HEK293 (cell line): ENCODE data around the gene CCSER1.

Experiments
- CTCF ChIA-PET: fragments of 350-600 bp; formaldehyde crosslinking; extraction: SDS; loops from one replicate; lab custom pipeline; 2021; ENCODE audit warnings: antibody characterized with exemption; lab: Yijun Ruan, JAX
- POLR2A ChIA-PET: fragments of 300-600 bp; formaldehyde crosslinking; extraction: SDS; loops from one replicate; lab custom pipeline; 2020; ENCODE audit warnings: antibody characterized with exemption, inconsistent platforms; lab: Yijun Ruan, JAX
- H3K27ac ChIP-seq: fragments of 200-500 bp; sonication (Bioruptor generic); 2 replicates; pipeline ENCODE4 v1.5.1; 2014; ENCODE audit warnings: low read depth, low read length, control low read depth, inconsistent platforms; ENCODE audit errors: extremely low read depth
- H3K36me3 ChIP-seq, 2 experiments: fragments of 200-500 bp in 1 of 2; sonication (Bioruptor generic) in 1 of 2; 1 replicate in 1 of 2; 2 replicates in 1 of 2; pipeline ENCODE4 v1.5.1; 2014 to 2017; ENCODE audit warnings: inconsistent platforms in 2 of 2, low read length in 2 of 2; ENCODE audit not compliant: control insufficient read depth in 2 of 2, insufficient read depth in 1 of 2
- H3K4me1 ChIP-seq: fragments of 200-500 bp; sonication (Bioruptor generic); 2 replicates; pipeline ENCODE4 v1.5.1; 2014; ENCODE audit warnings: mild to moderate bottlenecking, low read length, inconsistent platforms; ENCODE audit not compliant: control insufficient read depth, insufficient read depth
- H3K4me3 ChIP-seq: 2 replicates; pipeline ENCODE4 v1.5.1; 2011; ENCODE audit warnings: low read depth, mild to moderate bottlenecking, control low read depth, low read length, moderate library complexity
- H3K9me3 ChIP-seq: fragments of 200-500 bp; sonication (Bioruptor generic); 2 replicates; pipeline ENCODE4 v1.5.1; 2014; ENCODE audit warnings: low read depth, low read length, inconsistent platforms; ENCODE audit not compliant: control insufficient read depth, insufficient read depth
- BCL11A ChIP-seq: fragments of 450-650 bp; formaldehyde crosslinking; IDR thresholded peaks from 2 replicates; pipeline ENCODE4 v1.5.1; 2016; ENCODE audit warnings: low read depth, missing biosample characterization, missing genetic modification characterization
- FEZF1 ChIP-seq: fragments of 450-650 bp; formaldehyde crosslinking; IDR thresholded peaks from 2 replicates; pipeline ENCODE4 v1.5.1; 2016; ENCODE audit warnings: missing biosample characterization, missing genetic modification characterization
- GLI4 ChIP-seq: fragments of 450-650 bp; formaldehyde crosslinking; IDR thresholded peaks from 2 replicates; pipeline ENCODE4 v1.5.1; 2016; ENCODE audit warnings: missing biosample characterization, missing genetic modification characterization
- GLIS1 ChIP-seq: fragments of 450-650 bp; formaldehyde crosslinking; IDR thresholded peaks from 2 replicates; pipeline ENCODE4 v1.5.1; 2016; ENCODE audit warnings: missing biosample characterization, missing genetic modification characterization
- INSM2 ChIP-seq: fragments of 450-650 bp; formaldehyde crosslinking; IDR thresholded peaks from 2 replicates; pipeline ENCODE4 v1.5.1; 2016; ENCODE audit warnings: missing biosample characterization, missing genetic modification characterization
- KLF9 ChIP-seq: fragments of 450-650 bp; formaldehyde crosslinking; IDR thresholded peaks from 2 replicates; pipeline ENCODE4 v1.5.1; 2016; ENCODE audit warnings: missing biosample characterization, missing genetic modification characterization, low read depth
- MZF1 ChIP-seq: fragments of 450-650 bp; formaldehyde crosslinking; IDR thresholded peaks from 2 replicates; pipeline ENCODE4 v1.5.1; 2017; ENCODE audit warnings: missing biosample characterization, missing genetic modification characterization, borderline replicate concordance
- PATZ1 ChIP-seq: fragments of 450-650 bp; formaldehyde crosslinking; IDR thresholded peaks from 2 replicates; pipeline ENCODE4 v1.5.1; 2016; ENCODE audit warnings: missing biosample characterization, missing genetic modification characterization
- PRDM1 ChIP-seq: fragments of 450-650 bp; formaldehyde crosslinking; IDR thresholded peaks from 2 replicates; pipeline ENCODE4; 2016; ENCODE audit warnings: missing biosample characterization, missing genetic modification characterization
- PRDM6 ChIP-seq: fragments of 450-650 bp; formaldehyde crosslinking; IDR thresholded peaks from 2 replicates; pipeline ENCODE4 v1.5.1; 2017; ENCODE audit warnings: missing biosample characterization, missing genetic modification characterization
- TCF7L2 ChIP-seq: IDR thresholded peaks from 2 replicates; pipeline ENCODE4 v1.6.1; 2011; ENCODE audit warnings: low read depth, mild to moderate bottlenecking, inconsistent platforms, low read length, moderate library complexity, borderline replicate concordance
- WT1 ChIP-seq: fragments of 450-650 bp; formaldehyde crosslinking; IDR thresholded peaks from 2 replicates; pipeline ENCODE4 v1.5.1; 2016; ENCODE audit warnings: missing biosample characterization, missing genetic modification characterization
- ZBTB17 ChIP-seq: fragments of 450-650 bp; formaldehyde crosslinking; IDR thresholded peaks from 2 replicates; pipeline ENCODE4 v1.5.1; 2016; ENCODE audit warnings: missing biosample characterization, missing genetic modification characterization
- ZIC2 ChIP-seq: fragments of 450-650 bp; formaldehyde crosslinking; IDR thresholded peaks from 2 replicates; pipeline ENCODE4 v1.5.1; 2016; ENCODE audit warnings: missing biosample characterization, missing genetic modification characterization
- ZNF121 ChIP-seq: fragments of 450-650 bp; formaldehyde crosslinking; IDR thresholded peaks from 2 replicates; pipeline ENCODE4 v1.5.1; 2016; ENCODE audit warnings: missing biosample characterization, missing genetic modification characterization
- ZNF24 ChIP-seq: fragments of 450-650 bp; formaldehyde crosslinking; IDR thresholded peaks from 2 replicates; pipeline ENCODE4 v1.5.1; 2016; ENCODE audit warnings: missing biosample characterization, missing genetic modification characterization
- ZNF37A ChIP-seq: fragments of 450-650 bp; IDR thresholded peaks from 2 replicates; pipeline ENCODE4 v1.5.1; 2018; ENCODE audit warnings: missing biosample characterization, missing genetic modification characterization
- ZNF600 ChIP-seq: fragments of 450-650 bp; formaldehyde crosslinking; IDR thresholded peaks from 2 replicates; pipeline ENCODE4 v1.5.1; 2016; ENCODE audit warnings: missing biosample characterization, missing genetic modification characterization
- ZNF623 ChIP-seq: fragments of 450-650 bp; formaldehyde crosslinking; IDR thresholded peaks from 2 replicates; pipeline ENCODE4 v1.5.1; 2016; ENCODE audit warnings: missing biosample characterization, missing genetic modification characterization
- ZNF626 ChIP-seq: fragments of 450-650 bp; sonication (Bioruptor Pico); formaldehyde crosslinking; IDR thresholded peaks from 2 replicates; pipeline ENCODE4 v1.5.1; 2018; ENCODE audit warnings: missing biosample characterization, missing genetic modification characterization, inconsistent platforms
- ZNF654 ChIP-seq: fragments of 450-650 bp; formaldehyde crosslinking; IDR thresholded peaks from 2 replicates; pipeline ENCODE4 v1.5.1; 2016; ENCODE audit warnings: low read depth, missing biosample characterization, missing genetic modification characterization
- ZNF658 ChIP-seq: fragments of 450-650 bp; formaldehyde crosslinking; IDR thresholded peaks from 2 replicates; pipeline ENCODE4; 2016; ENCODE audit warnings: missing biosample characterization, missing genetic modification characterization
- ZNF701 ChIP-seq: fragments of 450-650 bp; formaldehyde crosslinking; IDR thresholded peaks from 2 replicates; pipeline ENCODE4 v1.5.1; 2016; ENCODE audit warnings: missing biosample characterization, missing genetic modification characterization
- ZSCAN18 ChIP-seq: fragments of 450-650 bp; formaldehyde crosslinking; IDR thresholded peaks from 2 replicates; pipeline ENCODE4 v1.5.1; 2016; ENCODE audit warnings: missing biosample characterization, missing genetic modification characterization
- ZXDB ChIP-seq: fragments of 450-650 bp; formaldehyde crosslinking; IDR thresholded peaks from 2 replicates; pipeline ENCODE4 v1.5.1; 2016; ENCODE audit warnings: missing biosample characterization, missing genetic modification characterization

The CCSER1 gene

GRCh38 chr4:91087743-91088142 is 960.5 kb downstream of the CCSER1 start:
- ChIA-PET CTCF (no interaction called here), POLR2A (no interaction called here)
- Histone ChIP-seq H3K4me3 (no peak overlapping the region), H3K27ac (no peak overlapping the region), H3K36me3 (no peaks in the 10 kb centered on the region), H3K4me1 (no peaks in the 10 kb centered on the region), H3K9me3 (no peaks in the 10 kb centered on the region)
- TF ChIP-seq BCL11A (tag by site-specific recombination) = no peak
- TF ChIP-seq GLI4 (tag by site-specific recombination) = no peak
- TF ChIP-seq ZNF701 (tag by site-specific recombination) = no peak
- no peak for TF ChIP-seq ZNF623 (tag by site-specific recombination)
- TF ChIP-seq PATZ1 = no peak
- no peak for TF ChIP-seq ZNF600 (tag by site-specific recombination)
- no peak for TF ChIP-seq ZXDB (tag by site-specific recombination)
- TF ChIP-seq ZNF658 (tag by site-specific recombination) = no peak
- no peak for TF ChIP-seq ZNF37A
- TF ChIP-seq ZNF626 (tag by site-specific recombination) = no peak
- TF ChIP-seq WT1 (tag by site-specific recombination) = peak; percentile 40; the same call in 1 of the 2 replicates
- no peak for TF ChIP-seq ZNF121 (tag by site-specific recombination)
- no peak for TF ChIP-seq KLF9 (tag by site-specific recombination)
- TF ChIP-seq ZNF24 = no peak
- no peak for TF ChIP-seq ZIC2 (tag by site-specific recombination)
- TF ChIP-seq INSM2 (tag by site-specific recombination) = no peak
- TF ChIP-seq ZNF654 = no peak
- no peak for TF ChIP-seq ZBTB17 (tag by site-specific recombination)
- peak; percentile 80; the same call in 1 of the 2 replicates for TF ChIP-seq TCF7L2
- TF ChIP-seq FEZF1 (tag by site-specific recombination) = peak; percentile 33; the same call in 1 of the 2 replicates
- TF ChIP-seq MZF1 (tag by site-specific recombination) = no peak
- TF ChIP-seq ZSCAN18 = no peak
- TF ChIP-seq PRDM6 (tag by site-specific recombination) = peak; percentile 33; the same call in 1 of the 2 replicates
- peak; percentile 36; the same call in 1 of the 2 replicates for TF ChIP-seq GLIS1
- no peak for TF ChIP-seq PRDM1 (tag by site-specific recombination)
